OCI-LY1 (cell line): Measurements from ENCODE around the gene ATAD3C.
A peak's percentile ranks its signal among the peaks of the same experiment; 100 is the strongest.
"Not testable (repeated sequence)": the region's sequence is repeated elsewhere in the genome, so short reads cannot be mapped to it uniquely, and the experiment has no call there.

Experiments
- H2AFZ ChIP-seq: fragments of 200-600 bp; sonication (generic), shearing (Covaris generic); 2 replicates; pipeline ENCODE4 v1.6.0; 2014; ENCODE audit warnings: antibody characterized with exemption, mild to moderate bottlenecking, low read length
- H3F3A ChIP-seq: fragments of 200-600 bp; sonication (generic), shearing (Covaris generic); 2 replicates; pipeline ENCODE4 v1.6.0; 2014; ENCODE audit warnings: mild to moderate bottlenecking, antibody characterized with exemption, low read length, moderate library complexity; ENCODE audit not compliant: insufficient read depth
- H3K27ac ChIP-seq: fragments of 200-600 bp; sonication (generic); 2 replicates; pipeline ENCODE4 v1.5.1; 2014; ENCODE audit warnings: low read length, mixed run types, mild to moderate bottlenecking, low read depth; ENCODE audit not compliant: poor library complexity, severe bottlenecking
- H3K27me3 ChIP-seq: fragments of 200-600 bp; sonication (generic); 2 replicates; pipeline ENCODE4 v1.6.0; 2014; ENCODE audit warnings: antibody characterized with exemption, mild to moderate bottlenecking, low read length, moderate library complexity; ENCODE audit not compliant: insufficient read depth
- H3K36me3 ChIP-seq: fragments of 200-600 bp; sonication (generic); 2 replicates; pipeline ENCODE4 v1.6.1; 2014; ENCODE audit warnings: mild to moderate bottlenecking, antibody characterized with exemption, low read length, moderate library complexity, mixed read lengths; ENCODE audit not compliant: insufficient read depth
- H3K4me1 ChIP-seq: fragments of 200-600 bp; sonication (generic); 2 replicates; pipeline ENCODE4 v1.5.1; 2014; ENCODE audit warnings: mild to moderate bottlenecking, low read length, moderate library complexity; ENCODE audit not compliant: insufficient read depth, severe bottlenecking
- H3K4me2 ChIP-seq: fragments of 200-600 bp; sonication (generic), shearing (Covaris generic); 2 replicates; pipeline ENCODE4 v1.6.1; 2014; ENCODE audit warnings: low read length
- H3K4me3 ChIP-seq: fragments of 200-600 bp; sonication (generic); 2 replicates; pipeline ENCODE4 v1.5.1; 2014; ENCODE audit warnings: low read length, low read depth, mild to moderate bottlenecking, mixed read lengths; ENCODE audit not compliant: poor library complexity, severe bottlenecking
- H3K79me2 ChIP-seq: fragments of 200-600 bp; shearing (Covaris generic); 2 replicates; pipeline ENCODE4 v1.6.1; 2016; ENCODE audit warnings: mixed run types, low read length, mixed read lengths; ENCODE audit not compliant: insufficient read depth
- H3K9ac ChIP-seq: fragments of 200-600 bp; sonication (generic), shearing (Covaris generic); 2 replicates; pipeline ENCODE4 v1.6.1; 2014; ENCODE audit warnings: mild to moderate bottlenecking, low read length, mixed read lengths
- H3K9me2 ChIP-seq: fragments of 200-600 bp; sonication (generic), shearing (Covaris generic); 2 replicates; pipeline ENCODE4 v1.6.1; 2014; ENCODE audit warnings: low read depth, mild to moderate bottlenecking, low read length, mixed read lengths
- H3K9me3 ChIP-seq: fragments of 200-600 bp; shearing (Covaris generic); 2 replicates; pipeline ENCODE4 v1.6.1; 2014; ENCODE audit warnings: low read length, mixed read lengths
- H4K20me1 ChIP-seq: fragments of 200-600 bp; sonication (generic), shearing (Covaris generic); 2 replicates; pipeline ENCODE4 v1.6.0; 2016; ENCODE audit warnings: mild to moderate bottlenecking, low read length; ENCODE audit not compliant: insufficient read depth
- CTCF ChIP-seq: fragments of 200-600 bp; sonication (generic), shearing (Covaris generic); IDR thresholded peaks from 2 replicates; pipeline ENCODE4 v1.5.1; 2017; ENCODE audit warnings: mild to moderate bottlenecking, antibody characterized with exemption, low read length, moderate library complexity, mixed read lengths
- EZH2 ChIP-seq: fragments of 200-600 bp; sonication (generic), shearing (Covaris generic); IDR thresholded peaks from 2 replicates; pipeline ENCODE4 v1.8.0; 2017; ENCODE audit warnings: borderline replicate concordance, mixed run types, mild to moderate bottlenecking, antibody characterized with exemption, low read length, moderate library complexity, mixed read lengths

ATAD3C gene

DNA sequence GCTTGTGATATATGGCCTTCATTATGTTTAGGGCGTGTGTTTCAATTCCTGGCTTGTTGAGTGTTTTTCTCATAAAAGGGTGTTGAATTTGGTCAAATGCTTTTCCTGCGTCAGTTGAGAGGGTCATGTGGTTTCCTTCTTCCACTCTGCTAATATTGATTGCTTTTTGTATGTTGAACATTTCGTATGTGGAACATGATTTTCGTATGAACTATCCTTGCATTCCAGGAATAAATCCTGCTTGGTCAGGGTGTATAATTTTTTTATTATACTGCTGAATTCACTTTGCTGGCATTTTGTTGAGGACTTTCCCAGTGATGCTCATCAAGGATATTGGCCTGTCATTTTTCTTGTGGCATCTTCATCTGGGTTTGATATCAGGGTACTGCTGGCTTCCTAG, 57.8 kb downstream of the ATAD3C start:
- H3K4me1 ChIP-seq: peaks cover 20% of the 10 kb centered on the region
- H3K36me3 ChIP-seq: no peaks in the 10 kb centered on the region
- no peak overlapping the region for H2AFZ ChIP-seq
- H3K9ac ChIP-seq: no peak overlapping the region
- H3F3A ChIP-seq: no peaks in the 10 kb centered on the region
- no peak for TF ChIP-seq CTCF
- TF ChIP-seq EZH2: no peak
- no peak overlapping the region for H3K4me3 ChIP-seq
- H3K4me2 ChIP-seq: no peak overlapping the region
- no peak overlapping the region for H3K27ac ChIP-seq
- no peaks in the 10 kb centered on the region for H3K27me3 ChIP-seq
- H3K9me2 ChIP-seq: no peaks in the 10 kb centered on the region
- no peaks in the 10 kb centered on the region for H4K20me1 ChIP-seq
- H3K9me3 ChIP-seq: no peaks in the 10 kb centered on the region
- H3K79me2 ChIP-seq: no peaks in the 10 kb centered on the region

GRCh38 chr1:1508775-1509464, 59.4 kb downstream of the ATAD3C start:
- H3K27ac ChIP-seq, H3K27me3 ChIP-seq, H3F3A ChIP-seq, H3K9me2 ChIP-seq, H2AFZ ChIP-seq, H3K79me2 ChIP-seq, H4K20me1 ChIP-seq, H3K4me2 ChIP-seq, H3K9ac ChIP-seq, H3K9me3 ChIP-seq, H3K36me3 ChIP-seq, H3K4me3 ChIP-seq: not testable (repeated sequence)
- peaks cover 28% of the 10 kb centered on the region for H3K4me1 ChIP-seq

DNA sequence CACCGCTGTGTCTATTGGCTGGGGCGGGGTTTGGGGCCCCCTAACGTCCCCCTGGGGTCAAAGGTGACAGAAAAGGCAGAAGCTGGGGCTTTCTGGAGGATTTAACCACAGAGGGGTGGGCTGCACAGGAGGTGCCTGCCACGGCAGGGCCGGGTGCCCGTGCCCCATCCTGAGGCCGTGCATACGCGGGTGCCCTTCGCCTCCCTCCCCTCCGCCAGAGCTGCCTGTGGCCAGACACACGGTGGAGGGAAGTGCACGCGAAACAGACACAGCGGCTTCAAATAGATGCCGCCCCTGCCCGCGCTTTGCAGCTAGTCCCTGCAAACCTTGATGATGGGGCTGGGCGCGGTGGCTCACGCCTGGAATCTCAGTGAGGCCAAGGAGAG, 60.0 kb downstream of the ATAD3C start:
- H3K79me2 ChIP-seq, H4K20me1 ChIP-seq, H3K9me2 ChIP-seq, H3F3A ChIP-seq, H3K4me2 ChIP-seq, H3K27me3 ChIP-seq, H3K9me3 ChIP-seq, H3K36me3 ChIP-seq, H2AFZ ChIP-seq, H3K4me3 ChIP-seq, H3K27ac ChIP-seq, H3K9ac ChIP-seq: not testable (repeated sequence)
- peaks cover 28% of the 10 kb centered on the region for H3K4me1 ChIP-seq

DNA sequence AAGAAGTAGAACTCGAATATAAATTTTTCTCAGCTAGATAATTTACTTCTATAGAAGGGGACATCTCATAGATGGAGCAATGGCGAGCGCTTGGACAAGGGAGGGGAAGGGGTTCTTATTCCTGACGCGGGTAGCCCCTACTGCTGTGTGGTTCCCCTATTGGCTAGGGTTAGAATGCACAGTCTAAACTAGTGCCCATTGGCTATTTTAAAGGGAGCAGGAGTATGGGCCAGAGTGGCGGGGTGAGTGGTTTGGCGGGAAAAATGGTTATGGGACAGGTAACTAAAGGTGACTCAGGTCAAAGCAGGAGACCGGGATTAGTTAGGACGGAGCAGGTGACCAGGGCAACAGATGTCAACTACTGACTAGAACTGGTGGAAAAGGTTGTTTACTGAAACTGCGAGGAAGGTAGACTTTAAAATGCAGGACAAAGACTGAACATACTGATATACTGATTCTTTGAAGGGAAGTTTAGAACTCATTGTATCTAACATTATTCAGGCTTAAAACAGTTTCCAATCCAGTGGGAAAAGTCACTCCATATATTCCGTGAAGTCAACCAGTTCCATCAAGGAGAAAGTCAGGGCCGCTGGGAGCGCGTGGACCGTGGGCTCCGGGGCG, 61.5 kb downstream of the ATAD3C start:
- no peaks in the 10 kb centered on the region for H3F3A ChIP-seq
- H4K20me1 ChIP-seq: no peaks in the 10 kb centered on the region
- no peaks in the 10 kb centered on the region for H3K79me2 ChIP-seq
- peak overlapping the region; percentile 84 for H3K4me2 ChIP-seq
- peaks cover 10% of the 10 kb centered on the region for H3K36me3 ChIP-seq
- peak overlapping the region; percentile 98 for H3K9ac ChIP-seq
- peaks cover 24% of the 10 kb centered on the region for H3K4me1 ChIP-seq
- H3K9me3 ChIP-seq: no peaks in the 10 kb centered on the region
- peak overlapping the region; percentile 84 for H3K27ac ChIP-seq
- no peak overlapping the region for H2AFZ ChIP-seq
- H3K9me2 ChIP-seq: no peaks in the 10 kb centered on the region
- H3K4me3 ChIP-seq: peak overlapping the region; percentile 96
- H3K27me3 ChIP-seq: no peaks in the 10 kb centered on the region
- TF ChIP-seq CTCF (peak; percentile 8; the same call in 1 of the 2 replicates), EZH2 (no peak)
